ENCODE measurements around the gene CACNA1G. TPM values are rescaled to one million over a fixed set of nuclear protein-coding genes. Genes with fewer than 3 reads are reported as not detected.

Gene CACNA1G
- total and polyA plus RNA-seq, 4 donors, result under 0.01 to 0.14 (median 0.01) TPM; not detected in 1

DNA sequence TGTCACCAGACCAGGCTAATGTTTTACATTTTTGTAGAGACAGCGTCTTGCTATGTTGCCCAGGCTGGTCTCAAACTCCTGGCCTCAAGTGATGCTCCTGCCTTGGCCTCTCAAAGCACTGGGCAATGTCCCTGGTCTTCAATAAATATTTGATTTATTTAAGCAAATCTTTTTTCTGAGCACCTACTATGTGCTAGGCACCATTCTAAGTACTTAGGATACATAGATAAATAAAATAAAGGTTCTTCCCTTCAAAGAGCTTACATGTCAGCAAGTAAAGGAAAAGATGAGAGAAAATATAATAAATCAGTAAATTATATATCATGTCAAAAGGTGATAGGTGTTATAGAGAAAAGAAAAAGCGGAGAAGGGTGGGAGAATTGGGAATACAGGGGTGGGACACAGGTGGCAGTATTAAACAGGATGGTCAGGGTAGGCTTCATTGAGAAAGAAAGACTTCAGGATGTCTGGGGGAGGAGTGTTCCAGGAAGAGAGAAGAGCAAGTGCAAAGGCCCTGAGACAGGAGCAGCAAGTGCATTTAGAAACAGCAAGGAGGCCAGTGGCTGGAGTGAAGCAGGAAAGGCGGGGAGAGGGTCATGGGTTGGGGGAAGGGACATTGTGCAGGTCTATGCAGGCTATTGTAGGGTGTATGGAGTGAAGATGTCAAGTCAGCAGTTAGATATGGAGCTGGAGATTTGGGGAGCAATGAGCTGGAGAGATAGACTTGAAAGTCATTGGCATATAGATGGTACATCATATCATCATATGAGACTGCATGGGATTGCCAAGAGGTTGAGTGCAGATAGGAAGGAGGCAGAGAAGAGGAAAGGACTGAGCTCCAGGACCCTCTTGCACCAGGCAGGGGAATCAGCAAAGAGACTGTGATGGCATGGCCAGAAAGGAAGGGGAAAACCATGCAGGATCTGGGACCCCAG lies 85.5 kb downstream of the CACNA1G start:
- H3K27me3 ChIP-seq (ENCODE audit: control insufficient read depth in 4 of 4, insufficient read depth in 4 of 4, low read length in 3 of 4), result no peaks in the 10 kb centered on the region
- WGBS, result 94% methylated on average over 3 of the region's 3 CpGs
- DNase-seq (ENCODE audit: low spot score), result no peak

DNA sequence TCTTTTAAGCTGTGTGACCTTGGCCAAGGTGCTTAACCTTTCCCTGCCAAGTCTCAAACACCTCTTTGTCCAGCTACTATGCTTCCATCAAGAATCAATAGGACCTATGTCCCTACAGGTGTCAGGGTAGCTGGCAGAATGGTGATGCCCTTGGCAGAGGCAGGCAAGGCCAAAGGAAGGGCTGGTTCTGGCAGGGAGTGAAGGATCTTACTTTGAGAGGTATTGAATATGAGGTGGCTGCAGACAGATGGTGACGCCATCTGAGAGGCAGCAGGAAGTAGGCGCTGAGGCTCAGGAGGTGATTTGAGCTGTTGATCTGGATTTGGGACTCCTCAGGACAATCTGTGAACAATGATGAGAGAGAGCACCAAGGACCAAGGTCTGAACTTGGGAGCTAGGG lies 86.7 kb downstream of the CACNA1G start:
- no peak overlapping the region for H3K9ac ChIP-seq (ENCODE audit: low read depth in 1 of 2, low read length in 2 of 2)
- no peak overlapping the region for H3K27ac ChIP-seq (ENCODE audit: low read depth in 1 of 2, low read length in 2 of 2)
- no peak for DNase-seq (ENCODE audit: low spot score)
- no peaks in the 10 kb centered on the region for H3K27me3 ChIP-seq (ENCODE audit: control insufficient read depth in 4 of 4, insufficient read depth in 4 of 4, low read length in 3 of 4)
- 75% methylated on average over 2 of the region's 2 CpGs for WGBS
- H3K9me3 ChIP-seq (ENCODE audit: control insufficient read depth in 4 of 4, low read length in 3 of 4), result no peaks in the 10 kb centered on the region
- no peak for TF ChIP-seq SP1 (IDR thresholded peaks at IDR 0.05)
- TF ChIP-seq JUND (IDR thresholded peaks at IDR 0.05), result no peak
- peaks cover 0 to 4% (median 0%) of the 10 kb centered on the region in 4 donors for H3K36me3 ChIP-seq (ENCODE audit: control insufficient read depth in 4 of 4, insufficient read depth in 3 of 4, low read depth in 1 of 4, low read length in 3 of 4)
- peaks cover 0 to 10% (median 5%) of the 10 kb centered on the region in 4 donors for H3K4me1 ChIP-seq (ENCODE audit: control insufficient read depth in 4 of 4, insufficient read depth in 4 of 4, low read length in 3 of 4)
- H3K4me3 ChIP-seq (ENCODE audit: low read depth in 1 of 3, low read length in 3 of 3), result no peak overlapping the region

More for the DNA sequence above, 85.5 kb downstream of the CACNA1G start:
- H3K4me3 ChIP-seq (ENCODE audit: low read depth in 1 of 3, low read length in 3 of 3), result no peak overlapping the region
- no peak overlapping the region for H3K27ac ChIP-seq (ENCODE audit: low read depth in 1 of 2, low read length in 2 of 2)
- peaks cover 0 to 4% (median 0%) of the 10 kb centered on the region in 4 donors for H3K36me3 ChIP-seq (ENCODE audit: control insufficient read depth in 4 of 4, insufficient read depth in 3 of 4, low read depth in 1 of 4, low read length in 3 of 4)
- peaks cover 8 to 22% (median 15%) of the 10 kb centered on the region in 4 donors for H3K4me1 ChIP-seq (ENCODE audit: control insufficient read depth in 4 of 4, insufficient read depth in 4 of 4, low read length in 3 of 4)
- H3K9ac ChIP-seq (ENCODE audit: low read depth in 1 of 2, low read length in 2 of 2), result no peak overlapping the region
- TF ChIP-seq GABPA (IDR thresholded peaks at IDR 0.05 in 1 of 2, conservative IDR thresholded peaks at IDR 0.05 in 1 of 2), result no peak
- no peak for TF ChIP-seq HNF4A (conservative IDR thresholded peaks at IDR 0.05)
- no peak for TF ChIP-seq SP1 (IDR thresholded peaks at IDR 0.05)
- no peak for TF ChIP-seq JUND (IDR thresholded peaks at IDR 0.05)
- TF ChIP-seq EGR1 (IDR thresholded peaks at IDR 0.05; ENCODE audit: low read depth in 2 of 2), result no peak
- TF ChIP-seq FOXA2 (IDR thresholded peaks at IDR 0.05), result no peak
- no peak for TF ChIP-seq RXRA (IDR thresholded peaks at IDR 0.05)
- TF ChIP-seq, protein P1, sequence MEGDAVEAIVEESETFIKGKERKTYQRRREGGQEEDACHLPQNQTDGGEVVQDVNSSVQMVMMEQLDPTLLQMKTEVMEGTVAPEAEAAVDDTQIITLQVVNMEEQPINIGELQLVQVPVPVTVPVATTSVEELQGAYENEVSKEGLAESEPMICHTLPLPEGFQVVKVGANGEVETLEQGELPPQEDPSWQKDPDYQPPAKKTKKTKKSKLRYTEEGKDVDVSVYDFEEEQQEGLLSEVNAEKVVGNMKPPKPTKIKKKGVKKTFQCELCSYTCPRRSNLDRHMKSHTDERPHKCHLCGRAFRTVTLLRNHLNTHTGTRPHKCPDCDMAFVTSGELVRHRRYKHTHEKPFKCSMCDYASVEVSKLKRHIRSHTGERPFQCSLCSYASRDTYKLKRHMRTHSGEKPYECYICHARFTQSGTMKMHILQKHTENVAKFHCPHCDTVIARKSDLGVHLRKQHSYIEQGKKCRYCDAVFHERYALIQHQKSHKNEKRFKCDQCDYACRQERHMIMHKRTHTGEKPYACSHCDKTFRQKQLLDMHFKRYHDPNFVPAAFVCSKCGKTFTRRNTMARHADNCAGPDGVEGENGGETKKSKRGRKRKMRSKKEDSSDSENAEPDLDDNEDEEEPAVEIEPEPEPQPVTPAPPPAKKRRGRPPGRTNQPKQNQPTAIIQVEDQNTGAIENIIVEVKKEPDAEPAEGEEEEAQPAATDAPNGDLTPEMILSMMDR (IDR thresholded peaks at IDR 0.05; ENCODE audit: low read depth, low read length, missing input control), result no peak
- TF ChIP-seq, protein P2, sequence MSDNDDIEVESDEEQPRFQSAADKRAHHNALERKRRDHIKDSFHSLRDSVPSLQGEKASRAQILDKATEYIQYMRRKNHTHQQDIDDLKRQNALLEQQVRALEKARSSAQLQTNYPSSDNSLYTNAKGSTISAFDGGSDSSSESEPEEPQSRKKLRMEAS (IDR thresholded peaks at IDR 0.05), result no peak
- no peak for TF ChIP-seq RAD21 (IDR thresholded peaks at IDR 0.05)
- no peaks in the 10 kb centered on the region for H3K9me3 ChIP-seq (ENCODE audit: control insufficient read depth in 4 of 4, low read length in 3 of 4)

DNA sequence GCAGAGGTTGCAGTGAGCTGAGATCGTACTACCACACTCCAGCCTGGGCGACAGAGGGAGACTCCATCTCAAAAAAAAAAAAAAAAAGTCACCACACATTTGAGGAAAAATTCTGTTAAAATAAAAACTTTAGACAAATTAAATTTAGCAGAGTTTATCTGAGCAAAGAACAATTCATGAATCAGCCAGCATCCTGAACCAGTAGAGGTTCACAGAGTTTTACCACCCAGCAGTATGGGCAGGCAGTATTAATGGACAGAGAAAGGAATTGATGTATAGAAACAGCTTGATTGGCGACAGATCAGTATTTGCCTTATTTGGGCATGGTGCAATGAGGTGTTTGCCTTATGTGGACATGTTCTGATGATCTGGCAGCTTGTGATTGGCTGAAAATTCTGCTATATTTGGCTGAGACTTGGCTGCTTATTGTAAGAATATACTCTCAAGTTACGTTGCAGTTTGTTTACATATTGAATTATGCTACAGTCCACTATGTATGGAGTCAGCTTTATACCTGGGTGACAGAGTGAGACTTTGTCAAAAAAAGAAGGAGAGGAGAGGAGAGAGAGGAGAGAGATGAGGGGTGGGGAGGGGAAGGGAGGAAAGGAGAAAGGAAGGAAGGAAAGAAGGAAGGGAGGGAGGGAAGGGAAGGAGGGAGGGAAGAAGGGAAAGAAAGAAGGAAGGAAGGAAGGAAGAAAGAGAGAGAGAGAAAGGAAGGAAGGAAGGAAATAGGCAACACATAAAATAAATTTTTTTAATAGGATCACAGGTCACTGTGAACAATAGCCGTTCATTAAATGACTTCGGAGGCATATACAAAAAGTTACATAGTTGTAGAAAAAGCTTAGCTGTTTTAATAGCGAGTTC lies 88.8 kb downstream of the CACNA1G start:
- no peak for TF ChIP-seq HNF4G (IDR thresholded peaks at IDR 0.05)
- TF ChIP-seq, protein P1 (IDR thresholded peaks at IDR 0.05; ENCODE audit: low read depth, low read length, missing input control), result no peak
- TF ChIP-seq FOXA1 (IDR thresholded peaks at IDR 0.05), result no peak
- no peak for TF ChIP-seq SP1 (IDR thresholded peaks at IDR 0.05)
- Histone ChIP-seq H3K4me3 (ENCODE audit: low read depth in 1 of 3, low read length in 3 of 3) (no peak overlapping the region), H3K36me3 (ENCODE audit: control insufficient read depth in 4 of 4, insufficient read depth in 3 of 4, low read depth in 1 of 4, low read length in 3 of 4) (peaks cover 0 to 4% (median 0%) of the 10 kb centered on the region in 4 donors), H3K9ac (ENCODE audit: low read depth in 1 of 2, low read length in 2 of 2) (peak overlapping the region in 1 of 2 donors; percentile 41), H3K9me3 (ENCODE audit: control insufficient read depth in 4 of 4, low read length in 3 of 4) (no peaks in the 10 kb centered on the region), H3K4me1 (ENCODE audit: control insufficient read depth in 4 of 4, insufficient read depth in 4 of 4, low read length in 3 of 4) (peaks cover 0 to 3% (median 0%) of the 10 kb centered on the region in 4 donors), H3K27ac (ENCODE audit: low read depth in 1 of 2, low read length in 2 of 2) (no peak overlapping the region), H3K27me3 (ENCODE audit: control insufficient read depth in 4 of 4, insufficient read depth in 4 of 4, low read length in 3 of 4) (no peaks in the 10 kb centered on the region)
- WGBS, result 88% methylated on average over 7 of the region's 7 CpGs
- DNase-seq (ENCODE audit: low spot score), result no peak

Data from liver (tissue), 9 donors.